Gastroesophageal sphincter (tissue), 4 donors: ENCODE measurements around the gene GPR75. TPM values are rescaled to one million over a fixed set of nuclear protein-coding genes. Genes with fewer than 3 reads are reported as not detected.

Experiments
- ATAC-seq: fragments of 150-250 bp; one replicate; pipeline ENCODE4 v1.9.1; 2016; ENCODE audit warnings: mild to moderate bottlenecking, moderate library complexity
- H3K27ac ChIP-seq, 4 donors: fragments of 200-600 bp; sonication (generic) in 3 of 4; 1 replicate in 3 of 4; 2 replicates in 1 of 4; pipeline ENCODE4 v1.5.1; 2016 to 2019
- H3K27me3 ChIP-seq: fragments of 200-600 bp; sonication (generic); one replicate; pipeline ENCODE4 v1.5.1; 2019
- H3K36me3 ChIP-seq, 2 donors: fragments of 200-600 bp; sonication (generic); one replicate each; pipeline ENCODE4 v1.5.1; 2019; ENCODE audit warnings: control low read depth in 1 of 2
- H3K4me1 ChIP-seq, 3 donors: fragments of 200-600 bp; sonication (generic); 1 replicate in 2 of 3; 2 replicates in 1 of 3; pipeline ENCODE4 v1.5.1; 2016 to 2019; ENCODE audit warnings: control low read depth in 2 of 3
- H3K4me3 ChIP-seq, 2 donors: fragments of 200-600 bp; sonication (generic); one replicate each; pipeline ENCODE4 v1.5.1; 2019; ENCODE audit warnings: mild to moderate bottlenecking in 1 of 2, moderate library complexity in 1 of 2
- H3K9me3 ChIP-seq, 3 donors: fragments of 200-600 bp; sonication (generic); one replicate each; pipeline ENCODE4 v1.5.1; 2017 to 2019; ENCODE audit warnings: control low read depth in 2 of 3
- EP300 ChIP-seq: sonication (generic); formaldehyde crosslinking; IDR thresholded peaks from one replicate; pipeline ENCODE4 v1.6.1; 2017; ENCODE audit warnings: antibody characterized with exemption, mild to moderate bottlenecking
- POLR2A ChIP-seq, 2 donors: fragments of 450-650 bp; IDR thresholded peaks; one replicate each; pipeline ENCODE4 v1.6.1; 2017; ENCODE audit warnings: antibody characterized with exemption in 2 of 2, mild to moderate bottlenecking in 2 of 2, moderate library complexity in 1 of 2
- POLR2AphosphoS5 ChIP-seq: sonication (generic); formaldehyde crosslinking; IDR thresholded peaks from one replicate; pipeline ENCODE4 v1.6.1; 2017; ENCODE audit warnings: antibody characterized with exemption
- WGBS, 2 donors: methylation state at CpG; one replicate each; pipeline ENCODE4 v1.1.5; 2018; ENCODE audit warnings: low coverage in 1 of 2; 5-methylcytosine and 5-hydroxymethylcytosine counted together
- total RNA-seq, 4 donors: library from RNA; depleted of rRNA; stranded (reverse); fragments of >200 nt; gene quantifications; one replicate each; pipeline ENCODE4 v1.1.0, GENCODE V29; 2016
- TF ChIP-seq, protein P1 (sequence below), 4 experiments: fragments of 200-600 bp in 2 of 4; fragments of 450-650 bp in 2 of 4; sonication (generic) in 1 of 4; IDR thresholded peaks; one replicate each; pipeline ENCODE4 v1.5.1; 2017 to 2019; ENCODE audit warnings: antibody characterized with exemption in 4 of 4, mild to moderate bottlenecking in 2 of 4, moderate library complexity in 2 of 4

GPR75 gene
- total RNA-seq, 4 donors from 2014 or later, result 2.2 to 6.1 (median 2.4) TPM

DNA sequence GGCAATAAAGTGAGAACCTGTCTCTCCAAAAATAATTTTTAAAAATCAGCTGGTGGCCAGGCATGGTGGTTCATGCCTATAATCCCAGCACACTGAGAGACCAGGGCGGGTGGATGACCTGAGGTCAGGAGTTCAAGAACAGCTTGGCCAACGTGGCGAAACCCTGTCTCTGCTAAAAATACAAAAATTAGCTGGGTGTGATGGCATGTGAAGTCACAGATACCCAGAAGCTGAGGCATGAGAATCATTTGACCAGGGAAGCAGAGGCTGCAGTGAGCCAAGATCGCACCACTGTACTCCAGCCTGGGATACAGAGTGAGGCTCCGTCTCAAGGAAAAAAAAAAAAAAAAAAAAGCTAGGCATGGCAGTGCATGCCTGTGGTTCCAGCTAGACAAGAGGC lies 7.4 kb upstream of the GPR75 start:
- no peaks in the 10 kb centered on the region for H3K9me3 ChIP-seq
- no peak for ATAC-seq
- no peak overlapping the region for H3K27ac ChIP-seq
- H3K4me3 ChIP-seq, result no peak overlapping the region
- no peaks in the 10 kb centered on the region for H3K4me1 ChIP-seq
- 88% methylated on average over 5 of the region's 5 CpGs; no CpG with 5 or more reads in 1 of the 2 donors for WGBS, 2 donors
- TF ChIP-seq POLR2A (IDR thresholded peaks at IDR 0.05), result no peak
- no peak for TF ChIP-seq EP300
- TF ChIP-seq, protein P1, sequence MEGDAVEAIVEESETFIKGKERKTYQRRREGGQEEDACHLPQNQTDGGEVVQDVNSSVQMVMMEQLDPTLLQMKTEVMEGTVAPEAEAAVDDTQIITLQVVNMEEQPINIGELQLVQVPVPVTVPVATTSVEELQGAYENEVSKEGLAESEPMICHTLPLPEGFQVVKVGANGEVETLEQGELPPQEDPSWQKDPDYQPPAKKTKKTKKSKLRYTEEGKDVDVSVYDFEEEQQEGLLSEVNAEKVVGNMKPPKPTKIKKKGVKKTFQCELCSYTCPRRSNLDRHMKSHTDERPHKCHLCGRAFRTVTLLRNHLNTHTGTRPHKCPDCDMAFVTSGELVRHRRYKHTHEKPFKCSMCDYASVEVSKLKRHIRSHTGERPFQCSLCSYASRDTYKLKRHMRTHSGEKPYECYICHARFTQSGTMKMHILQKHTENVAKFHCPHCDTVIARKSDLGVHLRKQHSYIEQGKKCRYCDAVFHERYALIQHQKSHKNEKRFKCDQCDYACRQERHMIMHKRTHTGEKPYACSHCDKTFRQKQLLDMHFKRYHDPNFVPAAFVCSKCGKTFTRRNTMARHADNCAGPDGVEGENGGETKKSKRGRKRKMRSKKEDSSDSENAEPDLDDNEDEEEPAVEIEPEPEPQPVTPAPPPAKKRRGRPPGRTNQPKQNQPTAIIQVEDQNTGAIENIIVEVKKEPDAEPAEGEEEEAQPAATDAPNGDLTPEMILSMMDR (IDR thresholded peaks at IDR 0.05), result no peak
- TF ChIP-seq POLR2AphosphoS5, result no peak
- peaks cover 0 to 81% of the 10 kb centered on the region in 2 donors for H3K36me3 ChIP-seq
- H3K27me3 ChIP-seq, result no peaks in the 10 kb centered on the region

DNA sequence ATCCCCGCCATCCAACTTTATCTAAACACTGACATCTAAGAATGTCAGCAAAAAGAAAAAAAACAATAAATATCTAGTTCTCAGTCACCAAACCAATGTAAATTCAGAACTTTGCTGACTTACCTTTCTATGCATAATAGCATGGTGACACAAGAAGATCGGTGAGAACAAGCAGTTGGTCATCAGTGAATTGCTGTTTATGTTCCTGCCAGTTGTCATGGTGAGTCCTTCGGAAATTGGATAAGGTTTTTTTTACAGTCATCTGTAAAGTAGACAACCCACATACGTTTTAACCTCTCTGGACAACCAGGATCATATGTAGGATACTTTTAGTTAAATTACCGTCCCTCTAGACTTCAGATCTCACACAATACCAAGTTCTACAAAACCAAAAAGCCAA lies 6.2 kb upstream of the GPR75 start:
- no peak for ATAC-seq
- Histone ChIP-seq H3K36me3 (peaks cover 0 to 70% of the 10 kb centered on the region in 2 donors), H3K27me3 (no peaks in the 10 kb centered on the region), H3K4me3 (no peak overlapping the region), H3K4me1 (no peaks in the 10 kb centered on the region), H3K9me3 (no peaks in the 10 kb centered on the region), H3K27ac (no peak overlapping the region)
- 74 to 75% methylated on average over 5 of the region's 5 CpGs for WGBS, 2 donors
- TF ChIP-seq, protein P1 (IDR thresholded peaks at IDR 0.05), result no peak
- TF ChIP-seq POLR2A (IDR thresholded peaks at IDR 0.05), result no peak
- TF ChIP-seq EP300, result no peak
- TF ChIP-seq POLR2AphosphoS5, result no peak

DNA sequence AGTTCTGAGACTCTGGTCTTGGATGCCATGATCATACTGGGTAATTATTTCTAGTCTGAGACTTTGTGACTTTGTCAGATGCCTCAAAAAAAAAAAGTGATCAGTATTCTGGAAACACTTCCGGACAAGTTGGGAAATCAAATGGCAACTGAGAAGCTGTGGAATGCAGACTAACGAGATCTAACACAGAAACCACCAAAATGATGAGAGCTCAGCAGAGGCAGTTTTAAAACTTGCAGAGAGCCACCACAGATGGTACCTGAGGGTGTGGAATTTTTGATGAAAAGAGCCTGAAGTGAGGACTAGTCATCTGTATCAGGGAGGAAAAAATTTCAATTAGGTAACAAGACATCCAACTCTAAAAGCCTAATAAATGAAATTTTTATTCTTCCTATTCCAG lies 5.5 kb upstream of the GPR75 start:
- H3K9me3 ChIP-seq, result no peaks in the 10 kb centered on the region
- TF ChIP-seq EP300, result no peak
- TF ChIP-seq POLR2A (IDR thresholded peaks at IDR 0.05), result no peak
- no peak for TF ChIP-seq POLR2AphosphoS5
- TF ChIP-seq, protein P1 (IDR thresholded peaks at IDR 0.05), result no peak
- no peak overlapping the region for H3K4me3 ChIP-seq
- no peak for ATAC-seq
- 67 to 85% methylated on average over 1 to 2 of the region's 2 CpGs for WGBS, 2 donors
- H3K4me1 ChIP-seq, result peaks cover 0 to 2% (median 0%) of the 10 kb centered on the region in 3 donors
- H3K27me3 ChIP-seq, result no peaks in the 10 kb centered on the region
- H3K36me3 ChIP-seq, result peaks cover 0 to 63% of the 10 kb centered on the region in 2 donors
- H3K27ac ChIP-seq, result no peak overlapping the region

DNA sequence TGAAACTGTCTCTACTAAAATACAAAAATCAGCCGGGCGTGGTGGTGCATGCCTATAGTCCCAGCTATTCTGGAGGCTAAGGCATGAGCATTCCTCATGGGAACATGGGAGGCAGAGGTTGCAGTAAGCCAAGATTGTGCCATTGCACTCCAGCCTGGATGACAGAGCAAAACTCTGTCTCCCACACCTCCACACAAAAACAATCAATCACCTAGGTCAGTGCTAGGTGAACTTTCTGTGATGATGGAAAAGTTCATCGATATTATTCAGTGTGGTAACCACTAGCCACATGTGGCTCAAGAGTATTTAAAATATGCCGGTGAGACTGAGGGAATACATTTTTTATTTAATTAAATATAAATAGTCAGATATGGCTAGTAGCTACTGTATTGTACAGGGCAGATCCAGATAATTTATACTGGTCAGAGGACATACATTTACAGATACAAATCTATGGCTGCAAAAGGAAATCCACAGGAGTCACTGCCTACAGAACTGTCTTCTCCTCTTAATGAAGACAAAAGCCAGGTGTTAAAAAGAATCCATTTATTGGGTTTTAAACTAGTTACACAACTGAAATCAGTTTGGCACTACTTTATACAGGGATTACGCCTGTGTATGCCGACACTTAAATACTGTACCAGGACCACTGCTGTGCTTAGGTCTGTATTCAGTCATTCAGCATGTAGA lies 3.9 kb upstream of the GPR75 start:
- Histone ChIP-seq H3K9me3 (no peaks in the 10 kb centered on the region), H3K4me3 (no peak overlapping the region), H3K27me3 (no peaks in the 10 kb centered on the region), H3K27ac (no peak overlapping the region), H3K4me1 (peaks cover 0 to 14% (median 0%) of the 10 kb centered on the region in 3 donors), H3K36me3 (peaks cover 0 to 58% of the 10 kb centered on the region in 2 donors)
- WGBS, 2 donors, result 82 to 85% methylated on average over 4 to 6 of the region's 6 CpGs
- ATAC-seq, result no peak
- no peak for TF ChIP-seq EP300
- TF ChIP-seq POLR2A (IDR thresholded peaks at IDR 0.05), result no peak
- TF ChIP-seq, protein P1 (IDR thresholded peaks at IDR 0.05), result no peak
- TF ChIP-seq POLR2AphosphoS5, result no peak

DNA sequence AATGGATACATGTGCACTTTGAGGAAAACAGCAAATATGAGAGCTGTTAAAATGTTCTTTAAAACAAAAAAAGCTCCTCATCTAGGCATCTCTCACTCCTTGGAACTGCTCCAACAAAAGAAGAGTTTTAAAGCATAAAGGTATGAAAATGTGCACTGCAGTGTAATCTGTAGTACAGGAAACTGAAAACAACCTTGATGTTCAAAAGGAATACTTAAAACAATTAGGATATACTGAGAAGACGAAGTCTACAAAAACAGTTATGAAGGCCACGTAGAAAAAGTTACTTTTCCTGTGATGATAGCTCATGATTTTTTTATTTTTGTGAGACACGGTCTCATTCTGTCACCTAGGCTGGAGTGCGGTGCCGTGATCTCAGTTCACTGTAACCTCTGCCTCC lies 2.1 kb upstream of the GPR75 start:
- H3K4me1 ChIP-seq, result peaks cover 0 to 14% (median 0%) of the 10 kb centered on the region in 3 donors
- H3K27me3 ChIP-seq, result no peaks in the 10 kb centered on the region
- WGBS, 2 donors, result 95 to 98% methylated on average over 5 of the region's 5 CpGs
- H3K9me3 ChIP-seq, result no peaks in the 10 kb centered on the region
- no peak overlapping the region for H3K4me3 ChIP-seq
- H3K27ac ChIP-seq, result no peak overlapping the region
- TF ChIP-seq, protein P1 (IDR thresholded peaks at IDR 0.05), result no peak
- no peak for TF ChIP-seq EP300
- TF ChIP-seq POLR2A (IDR thresholded peaks at IDR 0.05), result no peak
- no peak for TF ChIP-seq POLR2AphosphoS5
- ATAC-seq, result no peak
- H3K36me3 ChIP-seq, result peaks cover 0 to 44% of the 10 kb centered on the region in 2 donors
